BLaER1 (cell line): ENCODE results near the gene CDK11B.
"Not testable (repeated sequence)": the region's sequence is repeated elsewhere in the genome, so short reads cannot be mapped to it uniquely, and the experiment has no call there.

Experiments
- H3K27ac ChIP-seq: shearing (Covaris generic); formaldehyde crosslinking; 2 replicates; pipeline ENCODE4 v1.8.1; 2022
- H3K27me3 ChIP-seq: shearing (Covaris generic); formaldehyde crosslinking; 2 replicates; pipeline ENCODE4 v1.8.1; 2022
- H3K36me3 ChIP-seq: shearing (Covaris generic); formaldehyde crosslinking; 2 replicates; pipeline ENCODE4 v1.8.1; 2022
- H3K4me1 ChIP-seq: shearing (Covaris generic); formaldehyde crosslinking; 2 replicates; pipeline ENCODE4 v1.8.1; 2022
- H3K4me2 ChIP-seq: shearing (Covaris generic); formaldehyde crosslinking; 2 replicates; pipeline ENCODE4 v1.8.1; 2022
- H3K4me3 ChIP-seq: shearing (Covaris generic); formaldehyde crosslinking; 2 replicates; pipeline ENCODE4 v1.8.1; 2022
- H3K9ac ChIP-seq: shearing (Covaris generic); formaldehyde crosslinking; 2 replicates; pipeline ENCODE4 v1.8.1; 2022
- H3K9me3 ChIP-seq: shearing (Covaris generic); formaldehyde crosslinking; 2 replicates; pipeline ENCODE4 v1.8.1; 2022
- H4K20me1 ChIP-seq: shearing (Covaris generic); formaldehyde crosslinking; 2 replicates; pipeline ENCODE4 v1.8.1; 2022
- Cebpa-rat ChIP-seq: shearing (Covaris generic); IDR thresholded peaks from 2 replicates; pipeline ENCODE4 v1.8.1; 2022

Gene CDK11B

GRCh38 chr1:1597275-1597930 lies 61.4 kb downstream of the CDK11B start:
- no peak overlapping the region for H3K9ac ChIP-seq
- TF ChIP-seq Cebpa-rat, result no peak

GRCh38 chr1:1596493-1597274 lies 62.1 kb downstream of the CDK11B start:
- Histone ChIP-seq H3K4me2 (peak overlapping the region; percentile 91), H3K36me3 (no peaks in the 10 kb centered on the region), H3K9me3 (no peaks in the 10 kb centered on the region), H4K20me1 (peaks cover 21% of the 10 kb centered on the region), H3K27ac (no peak overlapping the region), H3K4me3 (no peak overlapping the region), H3K4me1 (peaks cover 47% of the 10 kb centered on the region), H3K9ac (no peak overlapping the region), H3K27me3 (peaks cover 42% of the 10 kb centered on the region)
- no peak for TF ChIP-seq Cebpa-rat

More at GRCh38 chr1:1597275-1597930, 61.4 kb downstream of the CDK11B start:
- peaks cover 21% of the 10 kb centered on the region for H4K20me1 ChIP-seq
- no peaks in the 10 kb centered on the region for H3K9me3 ChIP-seq
- no peak overlapping the region for H3K27ac ChIP-seq
- H3K4me2 ChIP-seq, result peak overlapping the region; percentile 91
- H3K4me3 ChIP-seq, result no peak overlapping the region
- no peaks in the 10 kb centered on the region for H3K36me3 ChIP-seq
- peaks cover 48% of the 10 kb centered on the region for H3K27me3 ChIP-seq
- H3K4me1 ChIP-seq, result peaks cover 54% of the 10 kb centered on the region

- not testable (repeated sequence) for H3K36me3 ChIP-seq, H3K9ac ChIP-seq, H3K27ac ChIP-seq, H3K4me3 ChIP-seq, H3K9me3 ChIP-seq, H3K4me2 ChIP-seq
- Histone ChIP-seq H4K20me1 (peaks cover 21% of the 10 kb centered on the region), H3K4me1 (peaks cover 34% of the 10 kb centered on the region), H3K27me3 (peaks cover 28% of the 10 kb centered on the region)
Observed at GRCh38 chr1:1595341-1595740, 63.5 kb downstream of the CDK11B start.

- H3K4me2 ChIP-seq, result no peak overlapping the region
- peaks cover 21% of the 10 kb centered on the region for H4K20me1 ChIP-seq
- H3K27ac ChIP-seq, result no peak overlapping the region
- H3K4me1 ChIP-seq, result peaks cover 35% of the 10 kb centered on the region
- peaks cover 24% of the 10 kb centered on the region for H3K27me3 ChIP-seq
- TF ChIP-seq Cebpa-rat, result no peak
- no peaks in the 10 kb centered on the region for H3K36me3 ChIP-seq
- no peak overlapping the region for H3K9ac ChIP-seq
- no peak overlapping the region for H3K4me3 ChIP-seq
- H3K9me3 ChIP-seq, result no peaks in the 10 kb centered on the region
Observed at GRCh38 chr1:1594602-1595260, 64.1 kb downstream of the CDK11B start.

GRCh38 chr1:1593834-1594601 lies 64.8 kb downstream of the CDK11B start:
- H3K36me3 ChIP-seq, result no peaks in the 10 kb centered on the region
- no peak for TF ChIP-seq Cebpa-rat
- no peaks in the 10 kb centered on the region for H3K9me3 ChIP-seq
- H3K27me3 ChIP-seq, result peaks cover 17% of the 10 kb centered on the region
- no peak overlapping the region for H3K4me2 ChIP-seq
- H3K4me1 ChIP-seq, result peaks cover 34% of the 10 kb centered on the region
- peaks cover 15% of the 10 kb centered on the region for H4K20me1 ChIP-seq
- peak overlapping the region; percentile 15; the same call in 1 of the 2 replicates for H3K9ac ChIP-seq
- no peak overlapping the region for H3K4me3 ChIP-seq
- H3K27ac ChIP-seq, result no peak overlapping the region

GRCh38 chr1:1591452-1591851 lies 67.4 kb downstream of the CDK11B start:
- H3K27ac ChIP-seq, result no peak overlapping the region
- TF ChIP-seq Cebpa-rat, result no peak
- H3K36me3 ChIP-seq, result no peaks in the 10 kb centered on the region
- H3K9me3 ChIP-seq, result no peaks in the 10 kb centered on the region
- no peak overlapping the region for H3K4me2 ChIP-seq
- no peaks in the 10 kb centered on the region for H3K27me3 ChIP-seq
- H3K4me1 ChIP-seq, result peaks cover 9% of the 10 kb centered on the region
- H3K4me3 ChIP-seq, result no peak overlapping the region
- no peak overlapping the region for H3K9ac ChIP-seq
- H4K20me1 ChIP-seq, result no peaks in the 10 kb centered on the region
